Peyer's patch (tissue), 4 donors: Measurements from ENCODE around the gene TBRG4.

Experiments used
- CTCF ChIP-seq, 6 experiments: fragments of 450-650 bp in 4 of 6; fragments of 200-600 bp in 2 of 6; sonication (generic) in 1 of 6; IDR thresholded peaks; one replicate each; pipeline ENCODE4 v1.5.1; 2017 to 2019; ENCODE audit warnings: antibody characterized with exemption in 6 of 6, mild to moderate bottlenecking in 3 of 6, moderate library complexity in 1 of 6
- POLR2A ChIP-seq, 2 donors: fragments of 450-650 bp; IDR thresholded peaks; one replicate each; pipeline ENCODE4 v1.5.1; 2017; ENCODE audit warnings: antibody characterized with exemption in 2 of 2, mild to moderate bottlenecking in 2 of 2, moderate library complexity in 2 of 2

GRCh38 chr7:45157286-45157652 lies 45.8 kb upstream of the TBRG4 start:
- TF ChIP-seq CTCF (IDR thresholded peaks at IDR 0.05): no peak
- TF ChIP-seq POLR2A (IDR thresholded peaks at IDR 0.05): no peak
